ENCODE results near the gene ZNF837. TPM values are rescaled to one million over a fixed set of nuclear protein-coding genes. Genes with fewer than 3 reads are reported as not detected.

Gene ZNF837
- total and polyA plus RNA-seq, 2 experiments from 2014 or later, result 5.0 to 5.4 TPM

DNA sequence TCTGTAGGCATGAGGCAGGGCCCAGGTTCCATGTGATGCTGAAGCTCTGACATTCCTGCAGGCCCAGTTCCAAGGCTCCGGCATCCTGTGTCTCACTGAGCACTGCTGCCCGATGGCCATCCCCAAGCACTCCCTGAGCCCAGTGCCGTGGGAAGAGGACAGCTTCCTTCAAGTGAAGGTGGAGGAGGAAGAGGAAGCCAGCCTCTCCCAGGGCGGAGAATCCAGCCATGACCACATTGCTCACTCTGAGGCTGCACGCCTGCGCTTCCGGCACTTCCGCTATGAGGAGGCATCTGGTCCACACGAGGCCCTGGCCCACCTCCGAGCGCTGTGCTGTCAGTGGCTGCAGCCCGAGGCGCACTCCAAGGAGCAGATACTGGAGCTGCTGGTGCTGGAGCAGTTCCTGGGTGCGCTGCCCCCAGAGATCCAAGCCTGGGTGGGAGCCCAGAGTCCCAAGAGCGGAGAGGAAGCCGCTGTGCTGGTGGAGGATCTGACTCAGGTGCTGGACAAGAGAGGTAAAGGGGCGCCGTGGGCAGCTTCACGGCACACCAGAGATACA is 46.1 kb downstream of the ZNF837 start:
- no peak overlapping the region for H3K27ac ChIP-seq
- H3K9me3 ChIP-seq (ENCODE audit: low read depth), result no peaks in the 10 kb centered on the region
- WGBS (ENCODE audit: low lambda C conversion rate, missing lambda C conversion rate), result 92% methylated on average over 16 of the region's 19 CpGs
- H3K4me2 ChIP-seq, result no peak overlapping the region
- H3K79me2 ChIP-seq, result peaks cover under 1% of the 10 kb centered on the region
- H3K4me1 ChIP-seq (ENCODE audit: insufficient read depth), result no peaks in the 10 kb centered on the region
- no peaks in the 10 kb centered on the region for H3K9me2 ChIP-seq (replicated peaks; ENCODE audit: insufficient read depth)
- no peak overlapping the region for H2AFZ ChIP-seq
- H3K27me3 ChIP-seq, result no peaks in the 10 kb centered on the region
- peak; percentile 1 for DNase-seq (ENCODE audit: low spot score)
- H4K20me1 ChIP-seq (ENCODE audit: insufficient read depth, poor library complexity, severe bottlenecking), result no peaks in the 10 kb centered on the region
- TF ChIP-seq EZH2 (IDR thresholded peaks at IDR 0.05; ENCODE audit: borderline replicate concordance), result no peak
- TF ChIP-seq EZH2phosphoT487 (IDR thresholded peaks at IDR 0.05; ENCODE audit: low read depth, severe bottlenecking, unreplicated experiment), result no peak
- TF ChIP-seq, protein P1, sequence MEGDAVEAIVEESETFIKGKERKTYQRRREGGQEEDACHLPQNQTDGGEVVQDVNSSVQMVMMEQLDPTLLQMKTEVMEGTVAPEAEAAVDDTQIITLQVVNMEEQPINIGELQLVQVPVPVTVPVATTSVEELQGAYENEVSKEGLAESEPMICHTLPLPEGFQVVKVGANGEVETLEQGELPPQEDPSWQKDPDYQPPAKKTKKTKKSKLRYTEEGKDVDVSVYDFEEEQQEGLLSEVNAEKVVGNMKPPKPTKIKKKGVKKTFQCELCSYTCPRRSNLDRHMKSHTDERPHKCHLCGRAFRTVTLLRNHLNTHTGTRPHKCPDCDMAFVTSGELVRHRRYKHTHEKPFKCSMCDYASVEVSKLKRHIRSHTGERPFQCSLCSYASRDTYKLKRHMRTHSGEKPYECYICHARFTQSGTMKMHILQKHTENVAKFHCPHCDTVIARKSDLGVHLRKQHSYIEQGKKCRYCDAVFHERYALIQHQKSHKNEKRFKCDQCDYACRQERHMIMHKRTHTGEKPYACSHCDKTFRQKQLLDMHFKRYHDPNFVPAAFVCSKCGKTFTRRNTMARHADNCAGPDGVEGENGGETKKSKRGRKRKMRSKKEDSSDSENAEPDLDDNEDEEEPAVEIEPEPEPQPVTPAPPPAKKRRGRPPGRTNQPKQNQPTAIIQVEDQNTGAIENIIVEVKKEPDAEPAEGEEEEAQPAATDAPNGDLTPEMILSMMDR (IDR thresholded peaks at IDR 0.05; ENCODE audit: poor library complexity), result no peak
- H3K36me3 ChIP-seq (replicated peaks; ENCODE audit: insufficient read depth, low read depth), result no peaks in the 10 kb centered on the region
- no peak overlapping the region for H3K4me3 ChIP-seq

DNA sequence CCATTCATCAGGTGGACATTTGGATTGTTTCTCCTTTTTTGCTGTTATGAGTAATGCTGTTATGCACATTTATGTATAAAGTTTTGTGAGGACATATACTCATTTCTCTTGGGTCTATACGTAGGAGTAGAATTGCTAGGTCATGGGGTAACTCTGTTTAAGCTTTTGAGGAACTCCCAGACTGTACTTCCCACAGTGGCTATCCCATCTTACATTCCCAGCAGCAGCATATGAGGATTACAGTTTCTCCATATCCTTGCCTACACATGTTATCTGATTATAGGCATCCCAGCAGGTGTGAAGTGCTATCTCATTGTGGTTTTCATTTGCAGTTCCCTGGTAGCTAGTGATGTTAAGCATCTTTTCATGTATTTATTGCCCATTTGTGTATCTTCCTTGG is 48.1 kb downstream of the ZNF837 start:
- no peaks in the 10 kb centered on the region for H3K36me3 ChIP-seq (replicated peaks; ENCODE audit: insufficient read depth, low read depth)
- H3K27ac ChIP-seq, result no peak overlapping the region
- no peak overlapping the region for H2AFZ ChIP-seq
- no peaks in the 10 kb centered on the region for H3K27me3 ChIP-seq
- H3K9me3 ChIP-seq (ENCODE audit: low read depth), result no peaks in the 10 kb centered on the region
- no peaks in the 10 kb centered on the region for H3K9me2 ChIP-seq (replicated peaks; ENCODE audit: insufficient read depth)
- H3K4me3 ChIP-seq, result no peak overlapping the region
- 94% methylated on average over 1 of the region's 1 CpG for WGBS (ENCODE audit: low lambda C conversion rate, missing lambda C conversion rate)
- TF ChIP-seq, protein P1 (IDR thresholded peaks at IDR 0.05; ENCODE audit: poor library complexity), result no peak
- TF ChIP-seq EZH2phosphoT487 (IDR thresholded peaks at IDR 0.05; ENCODE audit: low read depth, severe bottlenecking, unreplicated experiment), result no peak
- TF ChIP-seq EZH2 (IDR thresholded peaks at IDR 0.05; ENCODE audit: borderline replicate concordance), result no peak
- no peaks in the 10 kb centered on the region for H4K20me1 ChIP-seq (ENCODE audit: insufficient read depth, poor library complexity, severe bottlenecking)
- peaks cover 21% of the 10 kb centered on the region for H3K79me2 ChIP-seq
- DNase-seq (ENCODE audit: low spot score), result no peak
- peaks cover 6% of the 10 kb centered on the region for H3K4me1 ChIP-seq (ENCODE audit: insufficient read depth)
- no peak overlapping the region for H3K4me2 ChIP-seq

DNA sequence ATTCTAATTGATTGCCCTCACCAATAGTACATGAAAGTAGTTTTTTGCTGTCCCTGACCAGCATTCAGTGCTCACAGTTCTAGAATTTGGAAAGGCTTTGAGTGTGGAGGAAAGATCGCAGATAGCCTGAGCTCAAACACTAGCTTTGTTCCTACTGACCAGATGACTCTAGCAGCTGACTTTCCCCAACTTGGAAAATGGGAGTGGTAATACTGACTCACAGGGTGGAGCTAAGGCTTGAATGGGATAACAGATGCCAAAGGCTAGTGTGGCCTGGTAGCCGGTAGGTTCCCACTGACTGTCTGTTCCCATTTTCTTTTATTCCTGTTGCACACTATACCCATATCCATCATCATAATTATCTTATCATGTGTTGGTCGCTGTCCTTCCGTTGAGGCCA is 50.4 kb downstream of the ZNF837 start:
- peaks cover 33% of the 10 kb centered on the region for H3K79me2 ChIP-seq
- H3K36me3 ChIP-seq (replicated peaks; ENCODE audit: insufficient read depth, low read depth), result no peaks in the 10 kb centered on the region
- no peaks in the 10 kb centered on the region for H3K9me2 ChIP-seq (replicated peaks; ENCODE audit: insufficient read depth)
- H3K4me1 ChIP-seq (ENCODE audit: insufficient read depth), result peaks cover 12% of the 10 kb centered on the region
- H4K20me1 ChIP-seq (ENCODE audit: insufficient read depth, poor library complexity, severe bottlenecking), result no peaks in the 10 kb centered on the region
- 85% methylated on average over 4 of the region's 4 CpGs for WGBS (ENCODE audit: low lambda C conversion rate, missing lambda C conversion rate)
- H3K27me3 ChIP-seq, result no peaks in the 10 kb centered on the region
- no peak overlapping the region for H2AFZ ChIP-seq
- no peak overlapping the region for H3K4me3 ChIP-seq
- TF ChIP-seq EZH2phosphoT487 (IDR thresholded peaks at IDR 0.05; ENCODE audit: low read depth, severe bottlenecking, unreplicated experiment) (no peak), EZH2 (IDR thresholded peaks at IDR 0.05; ENCODE audit: borderline replicate concordance) (no peak)
- TF ChIP-seq, protein P1 (IDR thresholded peaks at IDR 0.05; ENCODE audit: poor library complexity), result no peak
- no peaks in the 10 kb centered on the region for H3K9me3 ChIP-seq (ENCODE audit: low read depth)
- DNase-seq (ENCODE audit: low spot score), result peak; percentile 31
- H3K4me2 ChIP-seq, result no peak overlapping the region
- H3K27ac ChIP-seq, result no peak overlapping the region

Measured in hepatocyte (in vitro differentiated cells).